GM12801 (cell line): ENCODE results near the gene SPSB4.

Experiments
- CTCF ChIP-seq: IDR thresholded peaks from one replicate; pipeline ENCODE4 v1.5.1; 2011; ENCODE audit warnings: control low read depth; ENCODE audit not compliant: insufficient read length; ENCODE audit errors: extremely low read depth

SPSB4 gene

DNA sequence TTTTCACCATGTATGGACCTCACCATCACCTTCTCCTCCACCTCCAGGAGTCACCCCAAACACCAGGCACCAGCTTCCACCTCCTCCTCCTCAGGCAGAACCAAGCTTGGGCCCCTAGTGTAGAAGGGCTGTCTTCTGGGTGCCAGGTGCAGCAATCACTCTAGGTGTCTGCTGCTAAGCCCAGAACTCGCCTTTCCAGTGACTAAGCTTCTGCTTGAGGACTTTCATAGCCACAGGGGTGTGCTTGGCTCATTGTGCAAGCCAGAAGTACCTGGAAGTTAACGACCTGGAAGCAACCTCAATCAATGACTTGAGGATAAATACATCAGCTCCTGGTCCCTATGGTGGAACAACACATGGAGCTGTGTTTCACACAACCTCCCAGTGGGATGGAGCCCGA, 130.7 kb downstream of the SPSB4 start:
- TF ChIP-seq CTCF: no peak

GRCh38 chr3:141183606-141184005, 132.5 kb downstream of the SPSB4 start:
- TF ChIP-seq CTCF: no peak

GRCh38 chr3:141184430-141184829, 133.3 kb downstream of the SPSB4 start:
- TF ChIP-seq CTCF: no peak

GRCh38 chr3:141191097-141191749, 140.1 kb downstream of the SPSB4 start:
- TF ChIP-seq CTCF: no peak

- TF ChIP-seq CTCF: peak; percentile 63
Observed at GRCh38 chr3:141192345-141192744, 141.2 kb downstream of the SPSB4 start.

GRCh38 chr3:141193066-141193830, 142.1 kb downstream of the SPSB4 start:
- no peak for TF ChIP-seq CTCF
